Measurements from ENCODE around the gene PLA2G4D. TPM values are rescaled to one million over a fixed set of nuclear protein-coding genes. Genes with fewer than 3 reads are reported as not detected.

Gene PLA2G4D
- total and polyA plus RNA-seq, 7 donors, result not detected

DNA sequence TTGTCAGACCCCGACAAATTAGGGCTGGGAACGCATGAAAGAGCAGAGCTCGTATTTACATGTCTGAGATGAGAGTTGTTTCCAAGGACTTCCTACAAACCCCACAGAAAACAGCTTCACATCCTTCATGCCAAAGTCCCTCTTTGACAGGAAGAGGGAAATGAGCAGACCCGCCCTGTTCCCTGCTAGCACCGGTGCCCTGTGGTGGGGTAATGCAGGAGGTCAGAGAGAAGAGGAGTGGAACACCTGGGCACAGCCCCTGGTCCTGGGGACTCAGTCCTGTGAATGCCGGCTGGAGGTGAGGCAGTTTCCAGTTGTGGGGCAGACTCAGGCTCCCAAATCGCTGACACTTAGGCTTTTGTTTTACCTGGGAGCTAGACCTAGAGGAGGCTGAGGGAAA is 4.0 kb downstream of the PLA2G4D start:
- no peaks in the 10 kb centered on the region for H3K36me3 ChIP-seq (ENCODE audit: insufficient read depth in 1 of 2, low read depth in 1 of 2)
- ATAC-seq (no peak), DNase-seq (no peak)
- no peak for TF ChIP-seq CTCF (IDR thresholded peaks at IDR 0.05)
- H3K4me3 ChIP-seq, result no peak overlapping the region
- no peaks in the 10 kb centered on the region for H3K27me3 ChIP-seq (ENCODE audit: insufficient read depth in 3 of 3, low read length in 2 of 3)
- WGBS, 3 donors, result 60 to 65% (median 64%) methylated on average over 7 of the region's 7 CpGs
- H3K9me3 ChIP-seq, result no peaks in the 10 kb centered on the region
- intact Hi-C loops (cut with DNase I), result no loop called here
- H3K4me1 ChIP-seq, result peaks cover 9% of the 10 kb centered on the region
- no peak overlapping the region for H3K27ac ChIP-seq

DNA sequence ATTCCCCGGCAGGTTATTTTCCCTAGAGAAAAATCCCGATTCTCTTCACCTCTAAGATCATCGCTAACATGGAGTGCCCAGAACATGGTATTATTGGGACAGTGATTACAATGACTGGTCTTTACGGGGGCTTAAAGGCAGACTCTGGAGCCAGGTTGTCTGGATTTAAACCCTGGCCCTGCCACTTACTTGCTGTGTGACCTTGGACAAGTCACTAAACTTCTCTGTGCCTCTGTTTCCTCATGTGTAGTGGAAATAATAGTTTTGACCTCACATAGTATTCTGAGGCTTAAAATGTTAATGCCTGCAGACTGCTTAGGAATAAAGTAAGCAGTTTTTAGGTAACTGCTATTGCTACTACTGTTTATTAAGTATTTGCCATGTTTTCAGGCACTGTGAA is 4.4 kb downstream of the PLA2G4D start:
- WGBS, 3 donors, result 88 to 90% (median 89%) methylated on average over 4 of the region's 4 CpGs
- Histone ChIP-seq H3K9me3 (no peaks in the 10 kb centered on the region), H3K27ac (no peak overlapping the region), H3K4me1 (peaks cover 9% of the 10 kb centered on the region), H3K4me3 (no peak overlapping the region), H3K36me3 (ENCODE audit: insufficient read depth in 1 of 2, low read depth in 1 of 2) (no peaks in the 10 kb centered on the region), H3K27me3 (ENCODE audit: insufficient read depth in 3 of 3, low read length in 2 of 3) (no peaks in the 10 kb centered on the region)
- intact Hi-C loops (cut with DNase I), result no loop called here
- TF ChIP-seq CTCF (IDR thresholded peaks at IDR 0.05), result no peak
- DNase-seq (no peak), ATAC-seq (no peak)

GRCh38 chr15:42088801-42089640 is 5.3 kb downstream of the PLA2G4D start:
- intact Hi-C loops (cut with DNase I), result no loop called here
- TF ChIP-seq CTCF (IDR thresholded peaks at IDR 0.05), result no peak
- Histone ChIP-seq H3K27me3 (ENCODE audit: insufficient read depth in 3 of 3, low read length in 2 of 3) (no peaks in the 10 kb centered on the region), H3K4me3 (no peak overlapping the region), H3K9me3 (no peaks in the 10 kb centered on the region), H3K4me1 (peaks cover 9% of the 10 kb centered on the region), H3K36me3 (ENCODE audit: insufficient read depth in 1 of 2, low read depth in 1 of 2) (no peaks in the 10 kb centered on the region), H3K27ac (no peak overlapping the region)
- ATAC-seq (no peak), DNase-seq (no peak)
- 74 to 76% (median 75%) methylated on average over 16 of the region's 16 CpGs for WGBS, 3 donors

DNA sequence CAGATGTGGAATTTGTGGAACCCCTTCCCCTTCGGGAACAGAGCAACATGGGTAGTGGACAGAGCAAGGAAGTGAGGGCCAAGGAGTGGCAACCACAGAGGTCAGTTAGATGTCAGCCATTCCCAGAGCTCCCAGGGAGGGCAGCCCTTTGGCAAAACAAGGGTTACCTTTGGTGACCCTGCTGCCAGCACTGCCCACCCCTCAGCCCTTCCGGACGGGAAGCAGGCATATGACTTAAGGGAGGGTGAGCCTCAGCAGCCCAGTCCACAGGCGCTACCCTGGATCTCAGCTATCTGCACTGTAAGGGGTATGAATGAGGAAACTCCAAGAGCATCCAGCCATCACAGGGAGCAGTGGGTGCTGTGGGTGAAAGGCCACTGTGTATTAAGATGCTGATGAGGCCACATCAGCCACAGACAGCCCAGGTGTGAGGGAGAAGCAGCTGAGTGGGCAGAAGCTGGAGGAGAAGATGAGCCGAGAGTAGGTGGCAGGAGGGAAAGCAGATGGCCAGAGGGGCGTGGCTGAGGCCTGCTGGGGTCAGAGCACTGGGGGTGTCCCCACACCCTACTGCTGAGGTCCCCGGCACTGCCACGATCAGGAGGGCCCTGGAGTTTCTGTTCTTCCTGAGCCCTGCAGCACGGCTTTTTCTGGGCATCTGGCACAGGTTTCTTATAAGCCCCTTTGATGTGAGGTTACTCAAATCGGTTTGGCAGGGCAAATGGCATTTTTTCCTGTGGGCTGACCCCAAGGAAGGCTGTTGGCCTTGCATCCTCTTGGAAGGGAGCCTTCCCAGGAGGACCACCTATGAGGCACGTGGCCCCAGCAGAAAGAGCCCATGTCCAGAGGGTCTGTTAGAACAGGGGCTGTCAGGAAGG is 6.2 kb downstream of the PLA2G4D start:
- TF ChIP-seq CTCF (IDR thresholded peaks at IDR 0.05), result no peak

More for the DNA sequence above, 6.2 kb downstream of the PLA2G4D start:
- intact Hi-C loops (cut with DNase I), result no loop called here
- Histone ChIP-seq H3K9me3 (no peaks in the 10 kb centered on the region), H3K36me3 (ENCODE audit: insufficient read depth in 1 of 2, low read depth in 1 of 2) (no peaks in the 10 kb centered on the region), H3K27ac (no peak overlapping the region), H3K4me1 (peaks cover 4% of the 10 kb centered on the region), H3K27me3 (ENCODE audit: insufficient read depth in 3 of 3, low read length in 2 of 3) (no peaks in the 10 kb centered on the region), H3K4me3 (no peak overlapping the region)
- no peak for DNase-seq
- WGBS, 3 donors, result 67 to 74% (median 68%) methylated on average over 11 of the region's 11 CpGs
- no peak for ATAC-seq

Measured in psoas muscle (tissue), 8 donors.